ENCODE results near the gene OGDH.
"Not testable (repeated sequence)": the region's sequence is repeated elsewhere in the genome, so short reads cannot be mapped to it uniquely, and the experiment has no call there.

OGDH gene

DNA sequence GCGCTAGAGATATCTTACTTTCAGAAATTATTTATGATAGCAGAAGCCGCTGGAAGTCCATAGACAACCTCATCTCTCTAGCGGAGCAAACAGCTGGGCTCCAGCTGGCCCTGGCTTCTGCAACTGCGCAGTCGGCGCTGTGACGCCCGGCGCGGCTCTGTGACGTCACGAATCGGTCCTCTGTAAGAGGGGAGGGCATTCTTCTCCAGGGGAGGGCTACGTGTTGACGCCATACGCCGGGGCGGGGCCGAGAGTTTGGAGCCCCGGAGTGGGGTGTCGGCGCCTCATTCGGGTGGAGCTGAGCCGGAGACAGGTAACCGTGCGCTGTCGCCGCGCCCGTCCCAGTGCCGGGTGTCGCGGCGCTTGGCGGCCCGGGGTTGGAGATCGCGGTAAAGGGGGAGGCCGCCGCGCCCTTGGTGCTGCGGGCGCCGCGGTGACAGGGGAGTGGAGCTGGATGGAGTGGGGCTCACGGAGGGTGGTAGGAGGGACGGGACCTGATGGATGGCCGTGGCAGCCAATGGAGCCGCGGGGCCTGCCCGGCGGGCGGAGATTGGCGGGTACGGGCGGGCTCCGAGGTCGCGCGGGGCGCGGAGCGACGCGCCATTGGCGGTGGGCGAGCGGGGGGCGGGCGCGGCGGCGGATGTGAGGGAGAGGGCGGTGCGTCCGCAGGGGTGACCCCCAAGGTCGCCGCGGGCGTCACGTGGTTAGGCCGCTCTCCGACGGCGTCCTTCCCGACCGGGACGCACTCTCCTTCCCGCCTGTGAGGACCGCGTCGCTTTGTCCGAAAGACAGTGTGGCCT, at the start of gene OGDH:
Gene OGDH, plus strand, starts transcription at position 287 of the 800 bp plus-strand sequence. CDS start 17,717 bp downstream, outside the sequence.
- DNase-seq (ENCODE audit: low spot score): peak; percentile 98

DNA sequence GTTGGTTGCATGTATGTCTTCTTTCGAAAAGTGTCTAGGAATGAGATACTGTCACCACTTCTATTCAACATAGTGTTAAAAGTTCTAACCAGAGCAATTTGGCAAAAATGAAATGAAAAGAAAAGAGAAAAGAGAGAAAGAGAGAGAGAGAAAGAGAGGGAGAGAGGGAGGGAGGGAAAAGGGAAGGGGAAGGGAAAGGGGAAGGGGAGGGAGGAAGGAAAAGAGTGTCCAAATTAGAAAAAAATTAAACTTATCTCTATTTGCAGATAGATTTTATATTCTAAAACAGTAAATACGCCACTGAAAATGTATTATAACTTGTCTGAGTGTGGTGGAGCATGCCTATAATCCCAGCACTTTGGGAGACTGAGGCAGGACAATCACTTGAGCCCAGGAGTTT, 48.9 kb upstream of the OGDH start:
- DNase-seq (ENCODE audit: low spot score): no peak

DNA sequence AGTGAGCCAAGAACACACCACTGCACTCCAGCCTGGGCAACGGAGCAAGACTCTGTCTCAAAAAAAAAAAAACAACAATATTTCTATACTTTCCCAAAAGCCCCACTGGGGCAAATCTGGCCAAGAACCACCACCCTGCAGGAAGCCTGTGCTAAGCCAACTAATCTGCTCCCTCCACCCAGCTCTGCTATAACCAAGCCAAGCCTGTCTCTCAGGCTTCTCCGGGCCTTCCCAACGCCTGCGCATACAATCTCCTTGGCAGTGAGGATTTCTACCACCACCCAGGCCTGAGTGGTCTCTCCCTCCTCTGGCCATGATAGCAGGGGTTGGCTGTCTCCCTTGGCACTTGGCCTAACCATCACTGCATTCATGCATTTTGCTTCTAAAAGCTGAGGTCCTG, 46.9 kb upstream of the OGDH start:
- DNase-seq (ENCODE audit: low spot score): no peak

DNA sequence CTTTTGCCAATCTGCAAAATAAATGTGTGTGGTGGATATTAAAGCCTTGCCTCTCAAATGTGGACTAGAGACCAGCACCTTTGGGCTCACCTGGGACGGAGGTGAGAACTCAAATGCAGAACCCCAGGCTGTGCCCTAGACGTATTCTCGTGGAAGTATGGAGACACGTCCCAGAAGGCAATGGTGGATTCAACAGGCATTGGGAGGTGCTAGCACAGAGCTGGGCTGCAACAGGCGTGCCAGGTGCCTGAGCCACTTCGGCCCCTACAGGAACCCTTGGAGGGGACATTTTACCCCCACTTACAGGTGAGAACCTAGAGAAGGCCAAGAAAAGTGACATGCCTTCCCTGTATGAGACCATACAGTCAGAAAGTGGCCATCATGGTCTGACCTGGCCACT, 44.9 kb upstream of the OGDH start:
- DNase-seq (ENCODE audit: low spot score): no peak

DNA sequence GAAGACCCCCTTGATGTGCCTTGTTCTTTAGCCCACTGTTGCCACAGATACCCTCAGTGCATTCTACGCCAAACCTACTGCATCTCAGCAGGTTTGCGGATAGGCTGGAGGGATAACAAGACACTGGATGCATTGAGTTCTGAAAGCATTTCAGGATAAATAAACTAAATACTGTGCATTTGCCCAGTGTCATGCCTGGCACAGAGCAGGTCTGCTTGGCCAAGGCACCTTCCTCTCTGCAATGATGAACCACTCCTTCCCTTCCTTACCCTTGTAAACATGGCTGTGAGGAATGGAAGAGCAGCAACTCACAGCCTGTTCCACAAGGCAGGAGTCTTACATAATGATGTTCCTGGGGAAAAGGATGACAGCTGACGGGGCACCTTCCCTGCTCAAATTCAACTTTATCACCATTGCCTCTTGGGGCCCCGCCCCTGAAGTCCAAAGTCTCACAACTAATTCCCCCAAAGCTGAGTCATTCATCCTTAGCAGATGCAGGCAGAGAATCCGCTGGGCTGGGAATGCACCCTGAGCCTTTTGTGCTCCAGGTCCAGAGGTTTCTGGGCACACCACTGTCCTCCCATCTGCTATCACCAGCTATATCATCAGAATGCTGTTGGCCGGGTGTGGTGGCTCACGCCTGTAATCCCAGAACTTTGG, 44.3 kb upstream of the OGDH start:
- peak; percentile 68 for DNase-seq (ENCODE audit: low spot score)

DNA sequence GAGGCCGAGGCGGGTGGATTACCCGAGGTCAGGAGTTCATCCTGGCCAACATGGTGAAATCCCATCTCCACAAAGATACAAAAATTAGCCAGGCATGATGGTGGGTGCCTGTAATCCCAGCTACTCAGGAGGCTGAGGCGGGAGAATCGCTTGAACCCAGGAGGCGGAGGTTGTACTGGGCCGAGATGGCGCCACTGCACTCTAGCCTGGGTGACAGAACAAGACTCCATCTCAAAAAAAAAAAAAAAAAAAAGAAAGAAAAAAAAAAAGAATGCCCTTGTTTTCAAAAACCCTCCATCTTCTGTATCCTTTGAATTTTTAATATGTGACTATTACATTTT, 43.8 kb upstream of the OGDH start:
- DNase-seq (ENCODE audit: low spot score): not testable (repeated sequence)

DNA sequence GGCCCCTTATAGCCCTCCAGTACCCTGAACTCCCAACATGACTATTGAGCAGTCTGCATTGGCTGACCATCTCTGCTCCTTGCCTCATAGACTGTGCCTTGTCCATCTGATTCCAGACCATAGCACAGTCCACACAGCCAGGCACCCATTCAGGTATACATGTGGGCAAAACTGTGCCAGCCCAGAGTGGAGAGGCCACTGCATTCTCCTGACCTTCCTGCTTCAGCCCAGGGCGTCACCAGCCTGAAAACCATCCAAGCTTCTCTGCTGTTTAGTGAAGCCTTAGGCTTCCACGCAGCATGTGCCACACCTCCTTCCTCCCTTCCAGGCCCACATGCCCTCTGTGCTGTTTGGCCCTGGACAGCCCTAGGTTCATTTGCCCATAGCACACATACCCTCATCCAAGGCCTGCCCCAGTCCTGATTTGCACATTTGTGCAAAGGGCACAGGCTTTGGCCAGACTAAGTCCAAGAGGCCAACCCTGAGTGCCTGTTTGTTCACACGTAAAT, 43.2 kb upstream of the OGDH start:
- DNase-seq (ENCODE audit: low spot score): no peak

DNA sequence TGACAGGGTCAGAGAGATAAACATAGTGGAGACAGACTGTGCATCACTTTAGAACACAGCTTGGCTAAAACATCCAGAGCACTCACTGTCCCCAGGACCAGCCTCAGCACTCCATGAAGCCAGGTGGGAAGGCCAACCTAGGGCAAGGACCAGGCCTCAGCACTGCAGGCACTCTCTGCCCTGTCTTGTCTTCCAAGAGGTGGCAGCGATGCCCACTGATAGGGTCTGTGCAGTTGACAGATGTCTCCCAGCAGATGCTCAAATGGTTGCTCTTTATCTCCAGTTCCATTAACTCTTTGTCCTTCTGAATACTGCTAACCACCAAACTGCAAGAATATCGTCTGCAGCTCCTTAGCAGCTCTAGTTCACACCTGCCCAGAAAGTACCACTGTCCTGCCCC, 41.8 kb upstream of the OGDH start:
- DNase-seq (ENCODE audit: low spot score): no peak

DNA sequence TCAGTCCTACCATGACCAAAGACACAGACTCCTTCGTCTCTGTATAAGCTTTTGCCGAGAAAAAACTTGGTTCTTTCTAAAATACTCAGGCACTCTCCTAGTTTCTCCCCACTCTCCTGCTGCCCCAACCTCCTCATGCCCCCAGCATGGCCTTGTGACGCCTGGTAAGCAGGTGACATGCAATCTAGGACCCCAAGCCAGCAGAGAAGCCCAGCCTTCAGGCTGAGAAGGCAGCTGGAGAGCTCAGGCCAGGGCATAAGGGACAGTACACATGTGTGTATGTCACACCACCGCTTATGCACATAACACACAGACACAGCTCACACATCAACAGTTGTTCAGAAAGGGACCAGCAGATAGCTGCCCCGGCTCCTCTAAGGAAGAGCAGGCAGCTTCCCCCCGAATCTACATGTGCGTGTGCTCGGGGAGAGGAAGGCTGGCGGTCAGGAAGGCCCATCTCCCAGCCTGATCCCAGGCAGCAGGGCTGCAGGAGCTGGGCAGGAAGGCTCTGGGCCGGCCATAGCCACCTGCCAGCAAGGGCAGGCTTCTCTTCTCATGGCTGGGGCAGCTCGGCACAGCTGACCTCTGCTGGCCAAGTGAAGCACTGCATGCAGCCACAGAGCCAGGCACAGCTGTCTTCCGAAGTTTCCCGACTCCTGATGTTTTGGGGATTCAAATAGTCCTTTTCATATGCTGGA, 41.2 kb upstream of the OGDH start:
- peak; percentile 68 for DNase-seq (ENCODE audit: low spot score)

DNA sequence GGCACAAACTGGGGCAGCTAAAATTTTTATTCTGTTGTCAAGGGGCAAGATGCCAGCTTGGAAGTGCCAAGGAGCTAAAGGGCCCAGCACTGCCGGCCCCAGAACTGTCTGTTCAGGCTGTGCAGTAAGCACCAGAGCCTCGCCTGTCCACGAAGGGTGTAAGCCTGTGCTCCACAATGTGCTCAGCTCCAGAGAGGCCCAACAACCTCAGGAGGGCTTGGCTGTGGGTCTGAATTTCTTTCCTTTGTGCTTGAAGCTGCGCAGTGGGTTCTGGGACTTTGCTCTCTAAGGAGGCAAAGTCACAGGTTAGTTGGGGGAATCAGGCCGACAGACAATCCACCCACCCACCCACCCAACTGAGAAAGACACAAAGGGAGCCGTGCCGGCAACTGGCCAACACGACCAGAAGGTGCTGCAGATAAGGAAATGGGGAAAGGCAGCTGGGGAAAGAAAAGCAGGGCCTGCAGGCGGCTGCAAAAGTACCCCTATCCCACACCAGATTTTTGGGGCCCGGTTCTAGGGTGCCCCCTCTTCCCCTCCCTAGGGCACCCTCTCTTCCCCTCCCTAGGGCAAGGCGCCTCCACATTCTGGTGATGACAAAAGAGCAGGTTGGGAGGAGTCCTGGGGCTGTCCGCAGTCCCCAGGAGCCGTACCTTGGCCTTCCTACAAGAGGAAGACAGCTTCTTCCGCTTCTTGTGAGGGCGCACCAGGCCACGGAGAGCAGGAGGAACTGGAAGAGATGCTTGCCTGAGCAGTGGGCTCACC, 40.5 kb upstream of the OGDH start:
- no peak for DNase-seq (ENCODE audit: low spot score)

DNA sequence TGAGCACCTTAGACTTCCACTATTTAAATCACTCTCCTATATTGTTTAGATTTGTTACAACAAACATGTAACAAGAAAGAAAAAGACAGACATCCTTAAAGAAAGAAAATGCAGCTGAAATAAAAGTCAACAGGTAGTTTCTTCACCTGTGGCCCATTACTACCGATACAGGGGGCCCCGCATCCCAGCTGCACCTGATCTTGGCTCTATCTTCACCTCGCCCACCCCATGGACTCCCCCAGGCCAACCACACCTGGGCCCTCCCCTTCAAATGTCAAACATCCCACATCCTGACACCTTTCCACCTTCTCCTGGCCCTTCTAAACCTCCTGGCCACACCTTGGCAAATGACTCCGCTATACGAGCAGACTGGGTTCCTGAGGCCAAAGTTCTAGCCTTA, 39.7 kb upstream of the OGDH start:
- no peak for DNase-seq (ENCODE audit: low spot score)

DNA sequence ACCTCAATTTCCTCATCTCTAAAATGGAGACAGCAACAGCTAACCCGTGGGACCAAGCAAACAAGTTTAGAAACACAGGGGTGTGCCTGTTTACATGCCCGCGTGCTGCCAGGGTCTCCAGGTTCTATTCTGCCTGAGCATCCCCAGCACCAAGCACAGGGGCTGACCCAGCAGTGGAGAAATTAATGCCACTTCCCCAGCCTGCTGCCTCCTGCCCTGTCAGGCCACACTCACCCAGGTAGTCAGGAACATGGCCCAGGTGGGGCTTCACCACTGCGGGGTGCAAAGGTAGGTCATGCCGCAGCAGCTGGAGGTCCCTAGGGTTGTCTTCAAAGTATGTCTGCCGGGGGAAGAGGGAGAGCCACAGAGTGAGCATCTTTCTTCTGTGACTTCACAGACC, 38.5 kb upstream of the OGDH start:
- no peak for DNase-seq (ENCODE audit: low spot score)

DNA sequence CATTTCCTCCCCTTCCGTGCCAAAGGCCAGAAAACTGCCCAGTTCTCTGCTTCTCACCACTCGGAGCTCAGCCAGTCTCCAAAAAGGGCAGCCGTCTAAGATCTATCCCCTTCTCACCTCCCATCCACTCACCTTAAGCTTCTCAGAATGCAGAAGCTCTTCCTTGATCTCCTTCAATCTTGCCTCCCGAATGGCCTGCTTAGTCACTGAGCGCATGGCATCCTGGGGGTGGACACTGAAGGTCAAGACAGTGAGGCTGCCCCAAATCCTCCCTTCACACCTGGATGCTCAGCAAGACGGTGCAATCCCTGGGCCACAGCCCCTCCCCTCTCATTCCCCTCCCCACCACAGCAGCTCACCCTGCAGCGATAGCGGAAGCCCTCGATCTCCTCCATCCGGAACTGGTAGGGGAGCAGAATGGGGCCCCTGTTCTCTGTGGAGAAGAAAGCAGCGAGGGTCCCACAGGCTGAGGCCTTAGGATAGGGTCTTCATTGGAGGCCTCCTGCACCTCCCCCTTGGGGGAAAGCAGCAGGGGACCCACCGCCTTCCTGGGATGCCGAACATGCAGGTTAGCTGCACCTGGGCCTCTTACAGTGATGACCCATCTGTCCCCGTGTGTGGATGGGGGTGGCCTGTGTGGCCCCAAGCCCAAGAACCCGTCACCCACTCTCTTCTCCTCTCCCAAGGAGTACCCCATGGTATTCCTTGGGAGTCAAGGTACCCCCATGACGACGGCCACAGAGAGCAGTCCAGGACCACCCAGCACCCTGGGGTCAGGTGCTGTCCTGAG, 37.5 kb upstream of the OGDH start:
- peak; percentile 21 for DNase-seq (ENCODE audit: low spot score)

DNA sequence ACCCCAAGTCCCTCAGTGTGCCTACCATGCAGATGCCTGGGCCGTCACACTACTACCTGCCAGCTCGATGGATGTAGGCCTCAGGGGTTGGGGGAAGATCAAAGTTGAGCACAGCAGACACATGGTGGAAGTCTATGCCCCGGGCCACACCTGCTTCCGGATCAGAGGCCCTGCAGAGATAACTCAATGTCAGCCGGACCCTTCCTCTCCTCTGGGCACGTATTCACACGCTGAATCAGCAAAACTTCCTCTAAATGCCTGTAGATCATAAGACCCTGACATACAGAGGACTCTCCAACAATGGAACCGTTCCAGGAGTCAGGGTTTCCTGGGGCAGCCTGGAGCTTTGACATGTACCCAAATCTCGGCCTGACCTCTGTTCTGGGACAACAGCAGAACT, 36.5 kb upstream of the OGDH start:
- no peak for DNase-seq (ENCODE audit: low spot score)

DNA sequence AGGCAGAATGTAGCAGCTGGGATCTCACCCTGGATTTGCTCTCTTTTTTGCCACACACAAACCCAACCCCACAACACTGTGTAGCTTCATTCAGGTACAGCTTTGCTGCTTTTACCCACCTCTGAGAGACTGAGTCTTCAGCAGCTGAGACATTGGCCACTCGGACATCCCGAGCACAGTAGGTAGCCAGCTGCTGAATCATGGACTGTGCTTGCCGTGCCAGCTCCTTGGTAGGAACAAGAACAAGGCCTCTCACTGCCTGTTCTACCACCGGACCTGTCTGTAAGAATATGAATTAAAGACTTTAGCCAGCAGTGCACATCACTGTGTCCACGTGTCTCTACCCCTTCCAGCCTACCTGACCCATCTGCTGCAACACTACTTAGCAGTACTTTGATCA, 33.7 kb upstream of the OGDH start:
- no peak for DNase-seq (ENCODE audit: low spot score)

DNA sequence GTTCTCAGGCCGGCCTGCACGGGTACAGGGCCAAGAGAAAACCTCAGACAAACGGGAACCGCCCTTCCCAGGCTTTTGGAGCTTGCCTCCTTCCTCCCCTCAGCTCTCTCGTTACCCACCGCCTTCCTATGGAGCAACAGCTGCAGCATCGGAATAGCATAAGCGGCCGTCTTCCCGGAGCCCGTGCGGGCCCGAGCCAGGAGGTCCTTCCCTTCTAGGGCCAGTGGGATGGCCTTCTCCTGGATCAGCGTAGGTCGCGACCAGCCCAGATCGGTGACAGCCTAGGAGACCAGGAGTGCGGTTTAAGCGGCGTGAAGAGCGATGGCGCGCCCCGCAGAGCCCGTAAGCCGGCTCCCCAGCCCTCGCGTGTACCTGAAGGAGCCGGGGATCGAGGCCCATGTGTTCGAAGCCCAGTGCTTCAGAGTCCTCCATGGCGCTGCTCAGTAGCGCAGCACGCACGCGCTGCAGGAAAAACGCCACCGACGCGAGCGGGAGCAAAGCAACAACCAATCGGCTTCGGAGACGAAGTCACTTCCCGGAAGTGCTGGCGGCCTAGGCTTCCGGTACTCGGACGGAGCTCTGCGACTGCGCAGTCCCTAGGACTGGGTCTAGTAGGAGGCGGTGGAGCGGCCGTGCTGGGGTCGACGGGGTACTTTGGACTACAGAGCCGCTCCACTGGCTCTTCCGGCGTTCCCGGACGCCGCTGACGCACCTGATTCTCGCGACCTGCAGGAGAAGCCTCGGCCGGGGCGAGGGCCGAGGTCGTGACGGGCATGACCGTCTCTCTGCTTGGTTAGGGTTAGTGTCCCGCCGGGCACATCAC, 32.8 kb upstream of the OGDH start, which contains the start of gene DDX56:
Gene DDX56, minus strand, starts transcription at position 445 of the 823 bp plus-strand sequence. Its CDS starts 13 bp downstream, at position 432.
- peak; percentile 96 for DNase-seq (ENCODE audit: low spot score)

DNA sequence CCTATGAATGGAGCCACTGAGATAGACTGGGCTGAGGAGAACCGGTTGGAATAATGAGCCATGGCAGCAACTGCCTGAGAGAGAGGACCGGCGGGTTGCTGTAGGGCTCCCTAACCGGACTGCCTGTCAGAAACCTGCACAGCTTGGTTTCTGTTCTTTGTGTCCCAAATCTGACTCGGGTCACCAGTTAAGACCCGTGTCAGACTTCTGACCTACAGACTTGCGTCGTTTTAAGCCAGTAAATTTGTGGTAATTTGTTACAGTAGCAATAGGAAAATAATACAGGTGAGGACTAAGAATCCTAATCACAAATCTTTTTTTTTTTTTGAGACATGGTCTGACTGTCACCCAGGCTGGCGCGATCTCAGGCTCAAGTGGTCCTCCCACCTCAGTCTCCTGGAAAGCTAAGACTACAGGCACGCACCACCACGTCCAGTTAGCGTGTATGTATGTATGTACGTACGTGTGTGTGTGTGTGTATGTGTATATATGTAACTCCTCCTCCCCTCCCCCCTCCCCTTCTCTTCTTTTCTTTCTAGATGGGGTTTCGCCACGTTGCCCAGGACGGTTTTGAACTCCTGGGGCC, 32.0 kb upstream of the OGDH start:
- no peak for DNase-seq (ENCODE audit: low spot score)

DNA sequence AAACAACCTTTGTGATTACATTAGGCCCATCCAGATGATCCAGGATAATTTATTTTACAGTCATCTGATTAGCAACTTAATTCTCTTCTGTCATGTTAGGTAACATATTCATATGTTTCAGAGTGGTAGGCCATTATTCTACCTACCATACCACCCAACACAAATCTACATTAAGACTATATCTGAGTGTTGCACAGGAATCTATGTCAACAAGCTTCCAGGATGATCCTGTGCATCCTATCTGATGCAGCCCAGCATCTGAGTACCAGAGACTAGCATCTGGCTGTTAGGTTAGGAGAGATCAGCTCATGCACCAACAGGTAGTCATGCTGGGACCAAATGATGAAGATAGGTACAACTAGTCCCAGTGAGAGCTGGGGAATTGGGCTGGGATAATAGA, 31.4 kb upstream of the OGDH start:
- DNase-seq (ENCODE audit: low spot score): no peak

DNA sequence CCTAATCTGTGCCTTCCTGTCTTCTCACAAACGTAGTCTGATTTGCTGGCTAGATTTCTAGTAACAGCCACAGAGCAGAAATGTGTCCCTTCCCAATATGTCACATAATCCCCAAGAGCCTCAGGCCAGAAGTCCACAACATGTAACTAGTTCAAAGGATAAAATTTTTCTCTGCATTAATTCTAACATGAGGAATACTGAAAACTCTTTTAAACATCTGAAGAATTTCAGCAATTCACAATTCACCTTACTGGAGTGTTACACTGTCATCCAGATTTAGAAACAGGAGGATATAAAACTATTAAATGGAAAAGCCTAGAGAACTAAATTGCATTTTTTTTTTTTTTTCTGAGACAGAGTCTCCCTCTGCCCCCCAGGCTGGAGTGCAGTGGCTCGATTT, 30.2 kb upstream of the OGDH start:
- no peak for DNase-seq (ENCODE audit: low spot score)
